Measurements from ENCODE around the gene BCAS1. TPM values are rescaled to one million over a fixed set of nuclear protein-coding genes. Genes with fewer than 3 reads are reported as not detected.

Gene BCAS1
- total RNA-seq, 4 donors from 2014 or later = not detected

DNA sequence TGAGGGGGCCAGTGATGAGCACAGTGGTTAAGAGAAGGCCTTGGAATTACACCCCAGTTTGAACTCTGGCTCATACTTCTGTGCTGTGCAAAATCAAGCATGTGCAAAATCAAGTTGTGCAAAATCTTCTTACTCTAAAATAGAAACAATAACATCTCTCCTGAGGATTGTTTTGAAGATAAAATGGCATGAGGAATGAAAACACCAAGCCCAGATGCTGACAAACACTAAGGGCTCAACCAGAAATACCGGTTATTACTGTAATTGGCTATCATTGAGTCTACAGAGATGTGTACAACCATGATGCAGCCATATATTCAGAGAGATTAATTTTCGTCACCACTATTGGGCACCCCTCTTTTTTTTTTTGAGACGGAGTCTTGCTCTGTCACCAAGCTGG, 5.9 kb upstream of the BCAS1 start:
- TF ChIP-seq, protein P1, sequence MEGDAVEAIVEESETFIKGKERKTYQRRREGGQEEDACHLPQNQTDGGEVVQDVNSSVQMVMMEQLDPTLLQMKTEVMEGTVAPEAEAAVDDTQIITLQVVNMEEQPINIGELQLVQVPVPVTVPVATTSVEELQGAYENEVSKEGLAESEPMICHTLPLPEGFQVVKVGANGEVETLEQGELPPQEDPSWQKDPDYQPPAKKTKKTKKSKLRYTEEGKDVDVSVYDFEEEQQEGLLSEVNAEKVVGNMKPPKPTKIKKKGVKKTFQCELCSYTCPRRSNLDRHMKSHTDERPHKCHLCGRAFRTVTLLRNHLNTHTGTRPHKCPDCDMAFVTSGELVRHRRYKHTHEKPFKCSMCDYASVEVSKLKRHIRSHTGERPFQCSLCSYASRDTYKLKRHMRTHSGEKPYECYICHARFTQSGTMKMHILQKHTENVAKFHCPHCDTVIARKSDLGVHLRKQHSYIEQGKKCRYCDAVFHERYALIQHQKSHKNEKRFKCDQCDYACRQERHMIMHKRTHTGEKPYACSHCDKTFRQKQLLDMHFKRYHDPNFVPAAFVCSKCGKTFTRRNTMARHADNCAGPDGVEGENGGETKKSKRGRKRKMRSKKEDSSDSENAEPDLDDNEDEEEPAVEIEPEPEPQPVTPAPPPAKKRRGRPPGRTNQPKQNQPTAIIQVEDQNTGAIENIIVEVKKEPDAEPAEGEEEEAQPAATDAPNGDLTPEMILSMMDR (IDR thresholded peaks at IDR 0.05; ENCODE audit: low read depth) = peak; percentile 53

DNA sequence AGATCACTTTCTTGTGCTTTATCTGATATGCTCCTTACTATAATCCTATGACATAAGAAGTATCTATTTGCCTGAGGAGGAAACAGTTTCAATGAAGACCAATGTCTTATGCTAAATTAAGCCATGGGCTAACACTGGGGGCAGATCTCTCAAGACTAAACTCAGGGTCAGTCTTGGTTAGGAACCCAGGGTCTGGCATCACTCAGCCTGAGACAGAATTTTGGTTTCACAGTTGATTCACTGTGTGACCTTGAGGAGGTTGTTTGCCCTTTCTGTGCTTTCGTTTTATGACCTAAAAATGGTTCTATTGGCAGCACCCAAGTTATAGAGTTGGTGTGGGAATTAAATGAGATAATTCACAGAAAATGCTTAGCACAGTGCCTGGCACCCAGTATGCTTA, 4.9 kb upstream of the BCAS1 start:
- TF ChIP-seq, protein P1 (IDR thresholded peaks at IDR 0.05; ENCODE audit: low read depth) = no peak

DNA sequence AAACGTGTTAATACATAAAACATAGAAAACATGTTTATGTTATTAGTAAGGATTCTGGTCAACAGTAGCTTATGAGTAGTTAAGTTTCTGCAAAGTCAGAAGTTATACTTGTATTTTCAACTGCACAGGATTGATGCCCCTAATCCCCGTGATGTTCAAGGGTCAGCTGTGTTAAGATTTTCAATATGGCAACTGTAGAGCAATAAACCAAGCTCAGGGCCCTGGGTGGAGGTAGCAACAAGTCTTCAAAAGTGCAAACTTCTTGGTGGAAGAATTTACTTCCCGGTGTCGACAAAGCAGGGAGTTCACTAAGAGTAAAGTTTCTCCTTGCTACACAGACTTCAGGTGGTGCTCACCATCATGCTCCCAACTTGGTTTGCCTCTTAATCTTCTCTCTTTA, 4.1 kb upstream of the BCAS1 start:
- TF ChIP-seq, protein P1 (IDR thresholded peaks at IDR 0.05; ENCODE audit: low read depth) = no peak

DNA sequence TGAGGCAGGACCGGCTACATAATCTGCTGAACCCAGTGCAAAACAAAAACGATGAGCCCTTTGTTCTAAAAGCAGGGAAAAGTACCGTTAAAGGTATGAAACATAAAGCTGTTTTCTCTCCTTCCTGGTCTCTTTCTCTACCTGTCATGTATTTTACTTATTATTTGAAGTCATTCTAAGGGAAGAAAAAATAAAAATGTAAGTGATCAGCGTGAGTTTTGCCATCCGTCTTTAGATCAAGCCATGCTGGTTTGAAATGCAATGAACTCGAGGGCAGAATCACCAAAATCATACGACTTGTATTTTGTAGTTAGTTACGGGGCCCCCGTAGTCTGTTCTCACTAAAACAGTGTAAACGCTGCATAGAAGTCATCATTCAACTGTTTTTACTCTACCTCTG, 2.9 kb upstream of the BCAS1 start:
- TF ChIP-seq, protein P1 (IDR thresholded peaks at IDR 0.05; ENCODE audit: low read depth) = peak; percentile 59

DNA sequence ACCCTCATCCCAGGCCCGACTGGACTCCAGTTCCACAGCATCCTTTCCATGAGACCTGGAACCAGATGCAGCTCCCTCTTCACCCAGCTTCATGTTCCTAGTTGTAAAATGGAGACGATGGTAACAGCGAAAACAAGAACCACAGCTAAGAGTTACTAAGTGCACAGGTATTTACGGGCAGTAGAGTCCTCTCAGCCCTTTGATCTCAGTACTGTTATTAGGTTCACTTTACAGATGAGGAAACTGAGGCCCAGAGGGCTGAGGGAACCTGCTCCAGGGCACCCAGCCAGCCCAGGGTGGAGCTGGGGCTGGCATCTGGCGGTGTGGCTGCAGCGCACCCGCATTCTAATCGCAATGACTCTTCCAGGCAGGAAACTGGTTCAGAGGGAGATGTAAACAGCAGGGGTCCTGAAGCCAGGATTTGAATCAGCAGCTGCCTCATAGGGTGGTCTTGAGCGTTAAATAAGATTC, 858 bp downstream of the BCAS1 start:
- TF ChIP-seq, protein P1 (IDR thresholded peaks at IDR 0.05; ENCODE audit: low read depth) = no peak

DNA sequence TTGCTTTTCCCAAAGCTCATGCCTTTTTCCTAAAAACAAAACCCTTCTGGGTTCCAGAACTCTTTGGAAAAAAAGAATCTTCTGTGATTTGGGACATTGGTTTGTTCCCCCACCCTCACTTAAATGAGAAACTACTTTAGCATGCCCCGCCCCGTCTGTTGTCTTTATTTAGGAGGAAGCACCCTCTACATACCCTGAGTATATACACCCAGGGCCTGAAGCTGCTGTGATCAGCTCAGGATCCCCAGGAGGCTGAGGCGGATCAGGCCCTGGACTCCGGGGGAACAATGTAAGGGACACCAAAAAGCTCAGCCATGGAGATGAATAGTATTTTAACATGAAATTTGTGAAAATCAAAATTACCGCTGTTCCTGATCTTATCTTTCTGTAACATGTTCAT, 1.4 kb downstream of the BCAS1 start:
- TF ChIP-seq, protein P1 (IDR thresholded peaks at IDR 0.05; ENCODE audit: low read depth) = no peak

DNA sequence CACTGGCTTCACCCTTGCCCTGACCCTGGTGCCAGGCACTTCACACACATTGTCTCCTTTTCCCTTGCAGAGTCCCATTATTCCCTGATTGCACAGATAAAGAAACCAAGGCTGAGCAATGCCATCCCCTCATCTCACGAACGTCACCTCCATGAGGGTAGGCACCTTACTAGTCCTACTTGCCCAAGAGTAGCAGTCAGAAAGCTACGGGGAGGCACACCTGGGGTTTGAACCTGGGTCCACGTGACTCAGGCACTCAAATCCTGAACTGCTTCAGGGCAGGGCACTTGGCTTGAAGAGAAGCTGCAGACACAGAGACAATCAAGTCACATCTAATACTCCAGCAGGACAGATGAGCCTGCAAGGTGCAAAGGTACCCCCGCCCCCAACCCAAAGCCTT, 1.9 kb downstream of the BCAS1 start:
- TF ChIP-seq, protein P1 (IDR thresholded peaks at IDR 0.05; ENCODE audit: low read depth) = no peak

Measured in subcutaneous adipose tissue (tissue), 4 donors.